HG03139 (cell line): ENCODE measurements around the gene LGI4.
"Not testable (repeated sequence)": the region's sequence is repeated elsewhere in the genome, so short reads cannot be mapped to it uniquely, and the experiment has no call there.

Source experiments
- ATAC-seq: cut with Tn5 transposase; IDR thresholded peaks from one replicate; pipeline ENCODE4 v1.9.1; 2021; ENCODE audit not compliant: unreplicated experiment

The LGI4 gene

DNA sequence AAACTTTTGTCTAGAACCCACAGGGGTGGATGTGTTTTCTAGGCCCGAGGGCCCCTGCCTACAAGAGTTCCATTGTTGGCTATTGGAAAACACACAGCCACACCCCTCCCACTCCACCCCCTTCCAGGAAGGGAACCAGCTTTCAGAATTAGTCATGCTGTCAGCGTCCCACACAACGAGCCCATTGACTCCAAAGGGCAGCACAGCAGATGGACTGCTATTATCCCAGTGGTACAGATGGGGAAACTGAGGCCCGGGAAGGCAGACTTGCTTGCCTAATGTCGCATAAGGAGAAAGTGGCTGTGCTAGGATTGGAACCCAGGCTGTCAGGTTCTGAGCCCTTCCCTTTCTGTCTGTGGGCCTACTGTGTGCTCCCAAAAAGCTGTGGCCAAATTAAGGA, 27.3 kb downstream of the LGI4 start:
- no peak for ATAC-seq

DNA sequence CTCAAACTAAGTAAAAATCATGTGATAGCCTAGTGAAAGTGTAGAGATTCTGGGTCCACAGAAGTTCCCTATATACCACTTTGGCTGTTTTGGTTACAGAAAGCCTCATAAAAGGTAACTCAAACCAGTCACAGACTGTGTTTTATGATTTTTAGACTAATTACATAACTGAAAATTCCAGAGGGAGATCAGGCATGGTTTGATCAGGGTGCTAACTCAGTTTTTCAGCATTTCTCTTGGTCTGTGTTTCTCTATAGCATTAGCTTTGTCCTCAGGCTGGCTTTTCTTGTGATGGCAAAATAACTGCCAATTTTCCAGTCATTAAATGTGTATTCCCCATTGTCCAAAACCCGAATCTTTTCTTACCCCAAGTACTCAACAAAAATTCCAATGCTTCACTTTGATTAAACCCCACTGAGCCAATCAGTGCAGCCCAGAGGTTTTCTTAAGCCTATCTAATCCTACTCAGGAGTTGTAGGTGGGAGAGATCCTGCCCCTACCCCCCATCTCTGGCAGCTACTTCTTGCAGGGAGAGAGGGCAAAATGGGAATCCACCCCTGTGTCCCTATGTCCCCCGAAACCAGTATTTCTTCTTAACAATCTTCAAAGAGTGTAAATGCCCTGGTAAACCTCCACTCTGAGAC, 27.8 kb downstream of the LGI4 start:
- ATAC-seq: no peak

DNA sequence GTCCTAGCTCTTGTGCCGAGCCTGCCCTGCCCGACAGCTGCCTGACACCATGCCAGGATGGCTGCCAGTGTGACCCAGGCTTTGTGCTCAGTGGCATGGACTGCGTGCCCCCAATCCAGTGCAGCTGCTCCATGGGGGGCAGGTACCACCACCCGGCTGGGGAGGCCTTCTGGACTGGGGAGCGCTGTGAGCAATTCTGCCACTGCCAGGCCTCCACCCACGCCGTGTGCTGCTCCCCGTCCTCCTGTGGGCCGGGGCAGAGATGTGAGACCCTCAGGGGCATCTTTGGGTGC, 28.6 kb downstream of the LGI4 start:
- ATAC-seq: no peak

DNA sequence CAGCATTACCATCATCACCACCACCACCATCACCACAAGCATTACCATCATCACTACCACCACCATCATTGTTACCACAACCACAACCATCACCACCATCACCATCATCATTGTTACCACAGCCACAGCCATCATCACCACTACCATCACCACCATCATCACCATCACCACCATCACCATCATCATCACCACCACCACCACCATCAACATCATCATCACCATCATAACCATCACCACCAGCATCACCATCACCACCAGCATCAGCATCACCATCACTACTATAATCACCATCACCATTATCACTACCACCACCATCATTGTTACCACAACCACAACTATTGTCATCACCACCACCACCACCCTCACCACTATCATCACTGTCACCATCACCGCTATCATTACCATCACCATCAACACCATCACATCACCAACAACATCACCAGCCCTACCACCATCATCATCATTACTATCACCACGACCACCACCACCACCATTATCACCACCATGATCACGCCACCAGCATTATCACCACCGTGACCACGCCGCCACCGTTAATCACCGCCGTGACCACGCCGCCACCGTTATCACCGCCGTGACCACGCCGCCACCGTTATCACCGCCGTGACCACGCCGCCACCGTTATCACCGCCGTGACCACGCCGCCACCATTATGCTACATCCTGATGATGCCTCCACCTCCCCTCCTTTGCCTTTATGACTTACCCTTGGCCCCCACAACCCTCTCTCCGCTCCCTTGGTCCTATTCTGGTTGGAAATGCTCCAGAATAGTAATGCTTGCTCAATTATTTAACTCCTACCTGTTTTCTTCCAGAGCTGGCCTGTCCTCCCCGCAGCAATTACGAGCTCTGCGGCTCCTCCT, 29.2 kb downstream of the LGI4 start:
- ATAC-seq: no peak

DNA sequence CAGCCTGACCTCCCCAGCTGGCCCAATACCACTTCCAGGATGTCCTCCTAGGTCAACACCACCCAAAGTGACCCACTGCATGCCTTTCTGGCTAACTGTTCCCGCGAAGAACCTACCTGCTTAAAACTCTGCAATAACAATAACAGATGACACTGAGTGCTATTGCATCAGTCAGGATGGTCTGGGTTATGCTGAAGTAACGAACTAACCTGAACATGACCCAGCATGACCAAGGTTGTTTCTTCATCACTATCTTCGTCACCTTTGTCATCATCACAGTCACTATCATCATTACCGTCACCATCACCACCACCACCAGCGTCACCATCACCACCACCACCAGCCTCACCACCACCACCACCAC, 29.8 kb downstream of the LGI4 start:
- ATAC-seq: no peak

DNA sequence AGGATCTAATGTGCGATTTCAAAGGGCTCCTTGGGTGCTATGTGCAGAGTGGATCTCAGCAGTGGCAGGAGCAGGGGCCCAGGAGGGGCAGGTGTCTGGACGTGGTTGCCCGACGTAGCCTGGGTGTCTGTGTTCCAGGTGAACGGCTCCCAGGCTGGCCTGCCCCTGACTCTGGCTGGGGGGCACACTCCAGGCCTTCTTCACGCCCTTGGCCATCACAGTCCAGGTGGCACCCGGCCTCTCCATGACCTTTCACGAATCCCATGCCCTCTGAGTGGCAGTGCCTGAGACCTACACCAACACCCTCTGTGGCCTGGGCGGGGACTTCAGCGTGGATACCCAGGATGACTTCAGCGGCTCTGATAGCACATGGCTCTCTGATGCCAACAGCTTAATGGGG, 30.5 kb downstream of the LGI4 start:
- ATAC-seq: no peak

DNA sequence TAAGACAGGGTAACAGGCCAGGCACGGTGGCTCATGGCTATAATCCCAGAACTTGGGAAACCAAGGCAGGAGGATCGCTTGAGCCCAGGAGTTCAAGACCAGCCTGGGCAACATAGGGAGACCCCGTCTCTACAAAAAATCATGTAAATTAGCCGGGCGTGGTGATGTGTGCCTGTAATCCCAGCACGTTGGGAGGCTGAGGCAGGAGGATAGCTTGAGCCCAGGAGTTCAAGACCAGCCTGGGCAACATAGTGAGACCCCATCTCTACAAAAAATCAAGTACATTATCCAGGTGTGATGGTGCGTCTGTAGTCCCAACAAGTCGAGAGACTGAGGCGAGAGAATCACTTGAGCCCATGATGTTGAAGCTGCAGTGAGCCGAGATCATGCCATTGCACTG, 31.2 kb downstream of the LGI4 start:
- ATAC-seq: not testable (repeated sequence)

DNA sequence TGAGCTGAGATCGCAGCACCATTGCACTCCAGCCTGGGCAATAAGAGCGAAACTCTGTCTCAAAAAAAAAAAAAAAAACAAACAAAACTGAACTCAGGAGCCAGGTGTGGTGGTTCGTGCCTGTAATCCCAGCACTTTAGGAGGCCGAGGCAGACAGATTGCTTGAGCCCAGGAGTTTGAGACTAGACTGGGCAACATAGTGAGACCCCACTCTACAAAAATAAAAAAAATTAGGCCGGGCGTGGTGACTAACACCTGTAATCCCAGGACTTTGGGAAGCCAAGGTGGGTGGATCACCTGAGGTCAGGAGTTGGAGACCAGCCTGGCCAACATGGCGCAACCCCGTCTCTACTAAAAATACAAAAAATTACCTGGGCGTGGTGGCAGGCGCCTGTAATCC, 32.9 kb downstream of the LGI4 start:
- ATAC-seq: not testable (repeated sequence)

DNA sequence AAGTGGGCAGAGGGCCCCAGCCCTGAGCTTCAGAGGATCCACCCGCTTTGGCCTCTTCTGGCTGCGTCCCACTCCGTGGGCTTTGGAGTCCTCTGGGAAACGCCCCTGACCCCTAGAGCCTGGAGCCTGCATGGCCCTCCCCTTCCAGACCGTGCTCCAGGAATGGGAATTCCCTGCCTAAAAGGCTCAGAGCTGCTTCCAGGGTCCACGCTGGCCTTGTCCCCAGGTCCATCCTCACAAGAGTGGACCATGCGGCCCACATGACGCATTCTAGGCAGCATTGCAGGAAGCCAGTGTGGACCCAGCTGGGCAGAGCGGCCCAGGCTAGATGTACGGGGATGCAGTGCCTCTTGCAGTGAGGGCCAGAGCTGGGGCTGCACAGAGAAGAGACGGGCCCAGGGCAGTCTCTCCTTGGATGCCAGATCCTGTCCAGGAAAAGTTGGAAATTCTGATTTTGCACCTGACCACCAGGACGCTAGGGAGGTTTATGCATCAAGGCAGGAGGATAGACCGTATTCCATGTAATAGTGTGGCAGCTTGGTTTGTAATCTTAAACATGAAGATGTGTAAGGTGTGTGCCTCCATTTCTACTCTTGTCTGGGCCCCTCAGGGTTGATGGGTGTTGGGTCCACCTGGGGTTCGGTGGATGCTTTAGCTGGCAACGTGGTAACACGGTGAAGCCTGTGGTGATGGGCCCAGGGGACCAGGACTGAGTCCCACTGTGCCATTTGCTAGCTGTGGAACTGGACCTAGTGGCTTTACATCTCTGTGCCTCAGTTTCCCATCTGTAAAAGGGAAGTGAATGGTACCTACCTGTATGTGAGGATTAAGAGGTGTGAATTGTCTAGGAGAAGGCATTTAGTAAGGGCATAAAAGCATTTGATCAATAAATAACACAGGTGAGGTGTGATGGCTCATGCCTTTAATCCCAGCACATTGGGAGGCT, 34.0 kb downstream of the LGI4 start:
- no peak for ATAC-seq

DNA sequence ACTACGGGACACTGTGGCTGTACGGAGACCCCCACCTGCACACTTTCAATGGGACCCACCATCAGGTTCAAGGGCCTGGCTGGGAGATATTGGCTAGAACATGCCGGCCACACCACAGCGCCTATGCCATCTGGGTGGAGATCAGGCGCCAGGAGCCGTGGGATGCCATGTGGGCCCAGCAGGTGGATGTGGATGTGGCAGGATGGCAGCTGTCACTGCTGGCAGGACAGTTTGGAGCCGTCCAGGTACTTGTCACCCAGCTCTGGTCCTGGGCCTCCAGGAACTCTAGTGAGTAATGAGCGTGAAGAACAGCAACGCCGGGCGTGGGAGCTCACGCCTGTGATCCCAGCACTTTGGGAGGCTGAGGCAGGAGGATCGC, 35.0 kb downstream of the LGI4 start:
- no peak for ATAC-seq

DNA sequence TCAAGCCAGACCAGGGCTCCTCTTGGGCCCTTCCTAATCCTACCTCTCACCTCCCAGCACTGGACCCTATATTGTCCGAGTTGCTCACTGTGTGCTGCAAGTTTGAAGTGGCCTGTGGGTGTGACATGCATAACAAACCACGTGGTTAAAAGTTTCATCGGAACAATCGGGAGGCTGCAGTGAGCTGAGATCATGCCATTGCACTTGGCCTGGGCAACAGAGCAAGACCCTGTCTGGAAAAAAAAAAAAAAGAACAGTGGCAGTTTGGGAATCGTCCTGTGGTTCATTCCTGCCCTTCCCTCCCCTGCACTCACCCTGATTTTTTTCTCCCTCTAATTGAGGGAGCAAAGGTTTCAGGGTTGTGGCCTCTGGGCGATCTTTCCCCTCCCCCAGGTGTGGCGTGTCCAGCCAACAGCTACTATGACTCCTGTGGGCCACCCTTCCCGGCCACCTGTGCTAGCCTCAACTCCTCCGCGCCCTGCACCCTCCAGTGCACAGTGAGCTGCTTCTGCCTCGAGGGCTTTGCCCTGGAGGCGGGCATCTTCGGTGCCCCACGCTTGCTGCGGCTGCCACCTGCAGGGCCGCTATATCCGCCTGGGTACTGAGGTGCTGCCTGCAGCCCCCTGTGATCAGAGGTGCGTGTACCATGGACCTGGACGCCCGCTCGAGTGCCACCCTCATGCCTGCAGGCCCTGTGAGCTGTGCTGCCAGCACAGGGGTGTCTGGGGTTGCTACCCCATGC, 35.5 kb downstream of the LGI4 start:
- no peak for ATAC-seq

DNA sequence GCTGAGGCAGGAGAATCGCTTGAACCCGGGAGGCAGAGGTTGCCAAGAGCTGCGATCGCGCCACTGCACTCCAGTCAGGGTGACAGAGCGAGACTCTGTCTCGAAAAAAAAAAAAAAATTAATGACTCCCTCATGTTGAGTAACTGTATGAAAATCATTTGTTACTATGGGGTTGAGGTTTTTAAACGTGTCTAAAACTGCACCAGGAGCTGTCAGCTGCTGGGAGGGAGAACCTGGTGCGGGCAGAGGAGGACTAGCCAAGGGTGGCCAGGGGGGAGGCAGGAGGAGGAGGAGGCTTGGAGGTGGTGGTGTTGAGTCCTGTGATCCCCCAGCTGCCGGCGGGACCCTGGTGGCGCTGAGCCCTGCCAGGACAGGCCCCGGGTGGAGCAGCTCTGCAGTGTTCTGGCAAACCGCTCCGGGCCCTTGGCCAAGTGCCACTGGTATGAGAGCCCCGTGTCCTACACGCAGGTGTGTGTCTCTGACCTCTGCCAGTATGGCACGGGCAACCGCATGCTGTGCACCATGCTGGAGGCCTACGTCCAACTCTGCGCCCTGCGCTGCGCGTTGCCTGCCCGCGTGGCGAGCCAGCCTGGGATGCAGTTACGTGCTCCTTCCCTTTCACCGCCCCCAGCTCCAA, 36.3 kb downstream of the LGI4 start:
- no peak for ATAC-seq

DNA sequence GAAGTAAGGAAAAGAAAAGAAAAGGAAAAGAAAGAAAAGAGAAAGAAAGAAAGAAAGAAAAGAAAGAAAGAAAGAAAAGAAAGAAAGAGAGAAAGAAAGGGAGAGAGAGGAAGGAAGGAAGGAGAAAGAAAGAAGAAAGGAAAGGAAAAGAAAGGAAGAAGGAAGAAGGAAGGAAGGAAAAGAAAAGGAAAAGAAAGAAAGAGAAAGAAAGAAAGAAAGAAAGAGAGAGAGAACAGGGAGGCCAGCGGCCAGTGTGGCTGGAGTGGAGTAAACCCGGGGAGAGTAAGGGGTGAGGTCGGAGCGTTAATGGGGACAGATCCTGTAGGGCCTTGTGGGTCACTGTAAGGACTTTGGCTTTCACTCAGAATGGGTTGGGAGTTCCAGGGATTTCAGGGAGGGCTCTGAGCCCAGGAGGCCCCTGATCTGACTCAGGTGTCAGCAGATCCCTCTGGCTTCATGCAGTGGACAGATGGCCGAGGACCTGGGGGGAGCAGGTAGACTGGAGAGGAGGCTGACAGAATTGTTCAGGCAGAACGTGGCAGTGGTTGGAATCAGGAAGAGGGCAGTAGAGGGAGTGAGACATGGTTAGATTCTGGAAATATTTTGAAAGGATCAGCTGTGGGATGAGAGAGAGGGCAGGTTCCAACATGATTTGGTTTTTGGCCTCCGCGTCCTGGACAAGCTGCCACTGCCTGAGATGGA, 39.0 kb downstream of the LGI4 start:
- no peak for ATAC-seq

DNA sequence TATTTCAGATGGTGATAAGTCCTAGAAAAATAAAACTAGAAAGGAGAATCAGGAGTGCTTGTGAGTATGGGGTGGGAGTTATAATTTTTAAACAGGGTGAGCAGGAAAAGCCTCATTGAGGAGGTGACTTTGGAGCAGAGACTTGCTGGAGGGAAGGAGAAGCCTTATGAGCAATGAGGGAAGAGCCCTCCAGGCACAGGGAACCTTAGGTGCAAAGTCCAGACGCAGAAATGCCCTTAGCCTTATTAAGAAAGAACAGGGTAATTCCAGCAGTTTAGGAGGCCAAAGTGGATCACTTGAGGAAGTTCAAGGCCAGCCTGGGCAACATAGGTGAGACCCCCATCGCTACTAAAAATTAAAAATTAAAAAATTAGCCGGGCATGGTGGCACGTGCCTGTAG, 40.2 kb downstream of the LGI4 start:
- no peak for ATAC-seq

DNA sequence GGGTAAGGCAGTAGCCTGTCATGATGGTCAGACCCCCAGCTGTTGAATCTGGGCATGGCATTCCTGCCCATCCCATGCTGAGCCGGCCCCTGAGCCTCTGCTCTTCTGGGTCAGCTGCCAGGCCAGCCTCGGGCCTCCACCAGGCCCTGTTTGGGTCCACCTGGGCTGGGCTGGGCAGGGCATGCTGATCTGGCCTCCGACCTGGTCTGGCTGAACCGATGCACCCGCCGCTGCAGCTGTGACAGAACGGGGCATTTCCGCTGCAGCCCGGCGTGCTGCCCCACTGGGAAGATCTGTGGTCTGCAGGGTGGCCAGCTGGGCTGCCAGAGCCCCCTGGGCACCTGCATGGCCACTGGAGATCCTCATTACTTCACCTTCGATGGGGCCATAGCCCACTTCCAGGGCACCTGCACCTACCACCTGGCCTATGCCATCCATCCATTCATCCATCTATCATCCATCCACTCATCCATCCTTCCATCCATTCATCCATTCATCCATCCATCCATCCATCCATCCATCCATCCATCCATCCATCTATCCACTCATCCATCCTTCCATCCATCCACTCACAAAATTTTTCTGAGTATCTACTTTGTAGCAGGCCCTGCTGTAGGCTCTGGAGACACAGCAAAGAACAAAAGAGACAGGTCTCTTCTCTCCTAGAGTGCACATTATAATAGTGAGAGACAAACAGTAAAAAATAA, 40.8 kb downstream of the LGI4 start:
- no peak for ATAC-seq

DNA sequence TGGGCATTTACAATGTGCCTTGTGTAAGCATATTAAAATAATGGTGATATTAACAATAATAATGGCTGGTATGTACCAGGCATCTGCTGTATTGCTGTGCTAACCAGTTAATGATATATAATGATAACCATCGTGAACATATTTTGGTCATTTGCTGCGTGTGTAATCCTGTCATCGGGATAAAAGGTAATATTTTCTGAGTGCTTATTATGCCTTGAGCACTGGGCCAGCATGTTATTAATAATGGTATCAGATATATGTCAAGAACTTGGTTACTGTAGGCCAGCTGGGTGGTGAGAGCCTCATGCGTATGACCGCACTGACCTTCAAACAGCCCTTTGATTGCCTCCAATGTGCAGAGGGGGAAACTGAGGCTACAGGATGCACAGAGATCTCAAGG, 41.4 kb downstream of the LGI4 start:
- no peak for ATAC-seq

DNA sequence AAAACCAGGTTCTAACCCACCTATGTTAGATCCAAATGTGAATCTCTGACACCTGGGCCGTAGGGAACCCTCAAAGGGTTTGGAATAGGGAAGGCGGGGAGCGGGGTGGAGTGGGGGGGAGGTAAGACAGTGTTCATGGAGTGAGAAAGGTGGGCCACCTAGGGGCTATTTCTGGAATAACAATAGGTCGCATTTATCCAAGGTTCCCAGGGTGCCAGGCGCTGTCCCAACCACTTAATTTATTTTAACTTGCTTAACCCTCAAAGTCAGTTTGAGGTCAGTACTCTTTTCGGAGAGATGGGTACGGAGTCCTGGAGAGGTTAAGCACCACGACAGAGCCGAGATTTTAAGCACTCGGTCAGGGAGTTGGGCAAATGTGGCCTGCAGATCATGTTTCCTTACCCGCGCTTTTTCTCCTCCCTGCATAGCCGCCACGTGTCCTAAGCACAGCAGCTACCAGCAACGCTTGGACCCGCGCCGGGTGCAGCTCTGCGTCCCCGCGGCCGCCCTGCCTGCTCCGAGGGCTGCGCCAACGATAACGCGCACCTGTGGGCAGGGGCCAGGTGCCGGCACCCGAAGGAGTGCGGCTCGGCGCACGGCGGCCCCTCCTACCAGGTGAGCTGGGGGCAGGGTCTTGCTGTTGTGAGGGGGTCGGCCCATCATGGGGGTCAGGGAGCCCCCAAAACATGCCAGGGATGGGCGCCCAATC, 44.2 kb downstream of the LGI4 start:
- no peak for ATAC-seq

DNA sequence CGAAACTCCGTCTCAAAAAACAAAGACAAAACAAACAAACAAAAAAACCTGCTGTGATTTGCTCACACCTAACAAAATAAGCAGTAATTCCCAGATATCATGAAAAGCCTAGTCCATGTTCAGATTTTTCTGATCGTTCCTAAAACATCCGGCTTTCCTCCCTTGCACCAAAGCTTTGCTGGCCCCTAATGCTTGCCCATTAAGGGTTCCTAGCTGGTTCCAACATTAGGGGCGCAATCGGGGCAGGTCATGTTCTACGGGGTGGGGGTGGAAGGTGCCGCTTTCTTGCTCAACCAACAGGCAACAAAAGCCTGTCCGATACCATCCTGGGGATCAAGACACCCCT, 44.7 kb downstream of the LGI4 start:
- no peak for ATAC-seq

DNA sequence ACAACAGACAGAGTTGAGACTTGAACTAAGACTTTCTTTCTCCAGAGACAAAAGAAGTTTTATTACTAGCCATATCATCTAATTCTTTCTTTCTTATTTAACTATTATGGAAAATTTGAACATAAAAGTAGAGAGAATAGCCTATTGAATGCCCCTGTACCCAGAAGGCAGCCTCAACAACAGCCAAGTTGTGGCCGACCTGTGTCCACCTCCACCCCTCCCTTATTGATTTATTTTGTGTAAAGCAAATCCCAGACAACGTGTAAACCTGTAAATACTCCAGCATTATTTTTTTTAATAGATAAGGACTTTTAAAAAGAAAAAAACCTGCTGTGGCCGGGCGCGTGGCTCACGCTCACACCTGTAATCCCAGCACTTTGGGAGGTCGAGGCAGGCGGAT, 45.3 kb downstream of the LGI4 start:
- no peak for ATAC-seq
